Stimulated activated CD8-positive, alpha-beta memory T cell treated with anti-CD3 and anti-CD28 coated beads, Interleukin-12 subunit alpha, Interleukin-12 subunit beta, amount 100 ng/mL, for 4 hours (primary cell): ENCODE data around the gene MYO1D.
"Not testable (repeated sequence)": the region's sequence is repeated elsewhere in the genome, so short reads cannot be mapped to it uniquely, and the experiment has no call there.

ENCODE experiments used
- DNase-seq: peaks from one replicate; pipeline ENCODE4 v3.0.0-alpha.2; 2020; ENCODE audit warnings: low read depth

MYO1D gene

DNA sequence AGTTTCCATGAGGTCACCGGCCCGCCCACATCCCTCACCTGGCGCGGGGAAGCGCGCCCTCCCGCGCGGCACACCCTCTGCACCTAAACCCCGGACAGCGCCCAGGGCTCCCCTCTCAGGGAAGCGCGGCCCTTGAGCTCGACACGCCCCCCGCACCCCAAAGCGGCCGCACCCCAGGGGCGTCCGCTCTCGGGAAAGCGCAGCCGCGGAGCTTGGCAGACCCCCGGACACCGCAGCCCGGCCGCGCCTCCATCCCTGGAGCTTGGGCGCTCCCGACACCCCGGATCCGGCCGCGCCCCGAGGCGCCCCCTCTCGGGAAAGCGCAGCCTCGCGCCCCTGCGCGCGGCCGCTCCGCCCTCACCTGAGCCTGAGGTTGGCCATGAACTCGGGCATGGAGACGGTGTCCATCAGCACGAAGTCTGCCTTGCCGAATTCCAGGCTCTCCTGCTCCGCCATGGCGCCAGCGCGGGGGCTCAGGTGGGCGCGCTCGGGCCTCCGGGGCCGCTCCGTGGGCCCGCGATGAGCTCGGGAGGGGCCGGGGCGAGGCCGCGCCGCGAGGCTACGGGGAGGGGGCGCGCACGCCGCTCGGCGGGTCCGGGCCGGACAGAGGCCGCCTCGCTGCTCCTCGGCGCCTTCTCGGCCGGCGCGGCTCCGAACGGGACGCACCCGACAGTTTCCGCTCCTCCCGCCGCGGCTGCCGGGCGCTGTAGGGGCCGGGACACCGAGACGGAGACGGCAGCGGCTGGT lies at the start of gene MYO1D:
MYO1D (minus strand) TSS at position 708 of the 747 bp plus-strand sequence; CDS start at position 456, 252 bp downstream.
- DNase-seq = peak; percentile 56

DNA sequence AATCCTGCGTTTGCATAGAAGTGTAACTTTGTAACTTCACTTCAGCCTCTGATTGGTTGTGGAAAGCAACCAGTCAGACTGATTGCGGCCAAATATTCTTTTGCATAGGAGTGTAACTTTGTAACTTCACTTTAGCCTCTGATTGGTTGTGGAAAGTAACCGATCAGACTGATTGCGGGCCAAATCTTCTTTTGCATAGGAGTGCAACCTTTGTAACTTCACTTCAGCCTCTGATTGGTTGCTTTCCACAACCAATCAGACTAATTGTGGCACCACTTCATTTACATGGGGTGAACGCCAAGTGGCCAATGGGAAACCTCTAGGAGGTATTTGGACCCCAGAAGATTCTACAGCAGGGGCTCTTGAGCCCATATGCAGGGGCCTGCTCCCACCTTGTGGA lies 49.3 kb upstream of the MYO1D start:
- no peak for DNase-seq

GRCh38 chr17:32923905-32924304 lies 47.0 kb upstream of the MYO1D start:
- DNase-seq = not testable (repeated sequence)

- no peak for DNase-seq
Measured at GRCh38 chr17:32921017-32921416, 44.1 kb upstream of the MYO1D start.

DNA sequence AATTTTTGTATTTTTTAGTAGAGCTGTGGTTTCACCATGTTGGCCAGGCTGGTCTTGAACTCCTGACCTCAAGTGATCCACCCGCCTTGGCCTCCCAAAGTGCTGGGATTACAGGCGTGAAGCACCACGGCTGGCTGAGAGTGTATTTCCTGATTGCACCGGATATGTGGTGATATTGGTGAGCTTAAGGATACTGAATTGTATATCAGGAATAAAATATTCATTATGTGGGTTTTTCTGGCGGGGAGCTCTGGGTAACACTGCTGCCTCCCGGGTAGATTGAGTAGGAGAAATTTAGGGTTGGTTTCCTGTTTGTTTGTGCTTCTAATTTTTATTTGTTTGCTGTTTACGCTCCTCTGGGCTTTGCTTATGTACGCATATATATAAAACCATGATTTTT lies 43.4 kb upstream of the MYO1D start:
- DNase-seq = no peak

- DNase-seq = not testable (repeated sequence)
Measured at GRCh38 chr17:32919876-32920275, 43.0 kb upstream of the MYO1D start.

GRCh38 chr17:32917842-32918241 lies 40.9 kb upstream of the MYO1D start:
- no peak for DNase-seq

- no peak for DNase-seq
Measured at GRCh38 chr17:32917081-32917480, 40.2 kb upstream of the MYO1D start.

- no peak for DNase-seq
Measured at GRCh38 chr17:32916134-32916533, 39.2 kb upstream of the MYO1D start.

GRCh38 chr17:32915245-32915644 lies 38.3 kb upstream of the MYO1D start:
- DNase-seq = no peak

- DNase-seq = no peak
Measured at GRCh38 chr17:32914181-32914580, 37.3 kb upstream of the MYO1D start.

DNA sequence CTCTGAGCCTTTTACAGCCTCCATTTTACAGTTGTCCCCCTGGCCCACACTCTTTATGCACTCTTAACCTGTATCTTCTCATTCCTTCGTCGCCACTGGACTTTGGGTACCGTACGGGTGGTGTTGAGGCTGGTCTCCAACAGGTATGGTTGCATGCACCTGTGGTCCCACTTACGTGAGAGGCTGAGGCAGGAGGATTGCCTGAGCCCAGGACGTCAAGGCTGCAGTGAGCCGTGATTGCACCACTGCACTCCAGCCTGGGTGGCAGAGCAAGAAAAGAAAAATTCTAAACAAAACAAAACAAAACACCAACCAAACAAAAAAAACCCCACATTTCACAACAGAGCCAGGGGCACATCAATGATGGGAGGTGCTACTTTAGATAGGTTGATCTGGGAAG lies 36.7 kb upstream of the MYO1D start:
- DNase-seq = no peak

DNA sequence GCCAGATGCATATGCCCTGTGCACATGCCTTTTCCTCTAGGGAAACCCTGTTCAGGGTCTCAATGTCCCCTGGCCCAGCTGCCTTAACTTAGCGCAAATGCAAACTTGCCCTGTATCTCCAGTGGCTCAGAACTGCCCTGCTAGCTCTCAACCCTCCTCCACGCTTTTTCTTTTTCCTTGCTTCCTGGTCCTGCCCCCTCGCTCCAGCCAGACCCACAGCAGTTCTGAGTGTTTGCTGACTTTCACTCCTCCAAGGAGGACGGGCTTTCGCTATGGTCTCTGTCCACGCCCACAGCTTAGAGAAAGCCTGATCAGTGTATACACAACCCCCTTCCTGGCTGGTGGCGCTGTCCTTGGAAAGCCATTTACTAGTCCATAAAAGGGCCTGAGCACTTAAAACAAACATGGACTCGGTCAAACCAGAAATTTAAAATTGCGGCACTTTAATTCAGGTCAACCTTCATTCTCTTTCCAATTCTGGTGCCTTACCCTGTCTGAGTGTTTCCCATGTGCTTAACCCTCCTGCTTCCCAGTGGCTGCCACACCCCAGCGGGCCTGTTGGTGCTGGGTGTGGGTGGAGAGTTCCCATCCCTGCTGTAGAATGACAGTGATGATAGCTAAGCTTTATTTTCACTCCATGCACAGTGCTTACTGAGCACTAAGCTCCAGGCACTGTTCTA lies 35.4 kb upstream of the MYO1D start:
- DNase-seq = no peak

DNA sequence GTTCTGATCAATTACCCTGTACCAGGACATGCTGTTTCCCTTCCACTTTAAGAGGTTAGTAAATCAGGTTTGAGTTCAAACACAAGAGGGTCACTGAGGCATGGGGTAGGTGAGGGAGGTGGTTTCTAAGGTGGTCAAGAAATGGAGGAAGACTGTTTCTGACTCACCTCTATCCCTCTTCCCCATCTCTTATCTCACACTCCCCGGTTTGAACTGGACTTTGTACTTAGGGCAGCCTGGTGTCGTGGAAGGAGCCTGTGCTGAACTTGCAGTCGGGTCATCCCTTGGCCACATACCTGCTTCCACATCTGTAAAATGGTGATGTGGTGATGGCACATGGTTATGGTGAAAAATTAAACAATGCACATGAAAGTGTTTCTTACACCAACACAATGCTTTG lies 33.8 kb upstream of the MYO1D start:
- no peak for DNase-seq

GRCh38 chr17:32909787-32910369 lies 33.0 kb upstream of the MYO1D start:
- DNase-seq = peak; percentile 8

- DNase-seq = no peak
Measured at GRCh38 chr17:32907583-32907982, 30.7 kb upstream of the MYO1D start.

DNA sequence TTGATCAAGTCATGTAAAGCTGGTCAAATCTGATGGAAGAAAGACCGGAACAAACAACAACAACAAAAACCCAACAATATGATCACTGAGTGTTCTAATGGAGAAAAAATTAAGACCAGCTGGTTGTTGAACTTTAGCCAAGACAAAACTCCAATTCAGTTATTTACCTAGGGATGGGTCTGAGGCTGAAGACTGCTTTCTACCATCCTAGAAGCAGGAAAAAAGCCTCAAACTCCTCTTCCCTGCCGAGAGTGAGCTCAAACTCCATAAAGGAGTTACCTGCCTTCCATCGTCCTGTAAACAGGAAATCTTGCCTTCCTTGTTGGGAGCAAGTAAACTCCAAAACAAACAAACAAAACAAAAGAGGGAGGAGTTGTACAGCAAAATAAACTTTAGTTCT lies 28.0 kb upstream of the MYO1D start:
- no peak for DNase-seq

DNA sequence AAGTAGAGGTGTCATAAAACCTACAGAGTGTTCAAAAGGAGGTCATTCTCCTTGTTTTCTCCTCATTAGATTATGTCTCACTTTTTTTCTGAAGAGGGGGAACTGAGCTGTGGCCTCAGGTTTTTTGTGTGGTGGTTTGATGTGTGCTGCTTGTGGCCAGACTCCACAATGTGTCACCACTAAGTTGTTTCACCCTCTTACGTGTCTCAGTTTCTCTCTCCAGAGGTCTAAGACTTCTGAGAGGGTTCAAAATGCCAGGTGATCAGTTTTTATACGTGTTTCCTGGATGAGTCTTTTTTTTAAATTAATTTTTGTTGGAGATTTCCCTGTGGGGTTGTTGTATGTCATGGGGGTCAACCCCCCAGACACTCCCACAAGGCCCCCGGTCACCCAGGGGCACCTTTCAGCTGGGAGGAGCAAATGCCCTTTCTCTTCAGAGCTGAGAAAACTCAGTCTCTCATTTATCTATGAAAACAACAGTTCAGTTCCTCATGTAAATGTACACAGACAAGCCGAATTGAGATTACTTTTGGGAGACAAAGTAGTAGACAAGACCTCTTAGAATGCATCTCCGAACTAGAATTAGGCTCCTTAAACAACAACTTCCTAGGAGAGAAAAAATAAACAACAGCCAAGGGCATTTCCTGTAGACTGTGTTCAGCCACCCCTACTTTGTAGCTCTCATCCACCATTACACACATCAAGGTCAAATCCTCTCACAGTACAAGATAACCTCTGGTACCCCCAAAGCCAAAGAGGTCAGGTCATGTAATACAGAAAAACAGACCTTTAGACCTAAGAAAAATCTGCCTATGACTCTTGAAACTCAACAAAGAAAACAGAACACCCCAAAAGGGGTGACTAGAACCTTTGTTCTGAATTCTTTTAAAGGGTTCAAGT lies 27.1 kb upstream of the MYO1D start:
- DNase-seq = no peak

GRCh38 chr17:32901743-32902142 lies 24.8 kb upstream of the MYO1D start:
- DNase-seq = no peak

DNA sequence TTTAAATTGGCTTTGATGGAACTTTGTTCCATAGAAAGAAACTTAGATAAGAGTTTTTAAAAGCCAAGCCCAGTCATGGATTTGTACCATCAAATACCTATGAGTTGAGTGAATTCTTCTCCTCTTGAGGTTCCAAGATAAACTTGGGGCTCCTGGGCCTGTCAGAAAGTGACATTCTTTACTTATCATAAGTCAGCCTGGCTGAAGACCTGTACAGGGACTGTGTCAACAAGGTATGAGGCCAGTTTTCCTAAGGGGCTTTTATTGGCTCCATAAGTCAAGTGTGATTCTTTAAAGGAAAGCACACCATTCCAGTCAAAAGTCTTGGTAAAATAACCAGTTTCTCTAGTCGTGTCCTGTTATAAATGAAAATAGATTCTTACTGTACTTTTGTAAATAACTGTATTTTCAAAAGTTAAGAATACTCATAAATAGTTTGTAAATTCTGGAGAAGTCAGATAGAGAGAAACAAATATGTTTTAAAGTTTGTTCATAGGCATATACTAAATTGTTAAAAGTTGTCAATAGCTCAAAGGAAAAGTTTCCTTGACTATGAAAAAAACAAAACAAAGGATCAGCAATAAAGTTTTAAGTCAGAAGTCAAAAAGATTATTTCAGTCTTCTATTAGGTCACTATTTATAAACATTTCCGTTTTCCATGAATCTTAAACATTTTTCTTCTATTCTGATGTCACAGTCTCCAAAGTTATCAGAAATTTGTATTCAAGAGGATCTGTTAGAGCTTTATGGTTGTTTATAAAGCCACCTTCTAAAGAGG lies 22.5 kb upstream of the MYO1D start:
- DNase-seq = no peak

- DNase-seq = no peak
Measured at GRCh38 chr17:32896647-32897258, 19.8 kb upstream of the MYO1D start.
